Liver (tissue), 9 donors: ENCODE data around the gene TUSC2. TPM values are rescaled to one million over a fixed set of nuclear protein-coding genes. Genes with fewer than 3 reads are reported as not detected.

Source experiments
- DNase-seq: peaks from one replicate; pipeline ENCODE4 v3.0.0-alpha.2; 2017; ENCODE audit warnings: low spot score
- H3K27ac ChIP-seq, 2 donors: one replicate each; pipeline ENCODE4 v1.7.0; 2013; ENCODE audit warnings: inconsistent platforms in 2 of 2, low read length in 2 of 2, control low read depth in 1 of 2, low read depth in 1 of 2, mild to moderate bottlenecking in 1 of 2
- H3K27me3 ChIP-seq, 4 donors: one replicate each; pipeline versions ENCODE4 v1.6.1 to v1.7.0; 2013; ENCODE audit warnings: low read length in 3 of 4, inconsistent platforms in 1 of 4, mild to moderate bottlenecking in 1 of 4, moderate library complexity in 1 of 4; ENCODE audit not compliant: control insufficient read depth in 4 of 4, insufficient read depth in 4 of 4
- H3K36me3 ChIP-seq, 4 donors: one replicate each; pipeline versions ENCODE4 v1.6.1 to v1.7.0; 2013; ENCODE audit warnings: low read length in 3 of 4, mild to moderate bottlenecking in 3 of 4, low read depth in 1 of 4, moderate library complexity in 1 of 4; ENCODE audit not compliant: control insufficient read depth in 4 of 4, insufficient read depth in 3 of 4
- H3K4me1 ChIP-seq, 4 donors: one replicate each; pipeline versions ENCODE4 v1.6.1 to v1.7.0; 2013; ENCODE audit warnings: low read length in 3 of 4, mild to moderate bottlenecking in 3 of 4, moderate library complexity in 1 of 4; ENCODE audit not compliant: control insufficient read depth in 4 of 4, insufficient read depth in 4 of 4
- H3K4me3 ChIP-seq, 3 donors: one replicate each; pipeline versions ENCODE4 v1.6.1 to v1.7.0; 2013; ENCODE audit warnings: low read length in 3 of 3, control low read depth in 1 of 3, low read depth in 1 of 3, mild to moderate bottlenecking in 1 of 3
- H3K9ac ChIP-seq, 2 donors: one replicate each; pipeline ENCODE4 v1.7.0; 2013; ENCODE audit warnings: low read length in 2 of 2, mild to moderate bottlenecking in 2 of 2, moderate library complexity in 2 of 2, control low read depth in 1 of 2, low read depth in 1 of 2
- H3K9me3 ChIP-seq, 4 donors: one replicate each; pipeline versions ENCODE4 v1.6.1 to v1.7.0; 2013; ENCODE audit warnings: low read length in 3 of 4; ENCODE audit not compliant: control insufficient read depth in 4 of 4
- ATF3 ChIP-seq: IDR thresholded peaks from 2 replicates; pipeline ENCODE4 v1.6.1; 2016; ENCODE audit warnings: antibody characterized with exemption
- CTCF ChIP-seq: fragments of 150-350 bp; IDR thresholded peaks from 2 replicates; pipeline ENCODE4 v1.5.1; 2017; ENCODE audit warnings: improper control_type of control experiment, low read depth, low read length; ENCODE audit not compliant: missing input control
- EGR1 ChIP-seq, 2 donors: IDR thresholded peaks; 2 replicates each; pipeline ENCODE4 v1.6.1; 2016 to 2018; ENCODE audit warnings: antibody characterized with exemption in 2 of 2, low read depth in 2 of 2
- FOXA1 ChIP-seq: IDR thresholded peaks from 2 replicates; pipeline ENCODE4 v1.6.1; 2016; ENCODE audit warnings: antibody characterized with exemption
- FOXA2 ChIP-seq: IDR thresholded peaks from 2 replicates; pipeline ENCODE4 v1.6.1; 2016; ENCODE audit warnings: antibody characterized with exemption
- GABPA ChIP-seq, 2 donors: IDR thresholded peaks in 1 of 2; conservative IDR thresholded peaks in 1 of 2; 2 replicates each; pipeline ENCODE4 v1.6.1; 2016; ENCODE audit warnings: antibody characterized with exemption in 2 of 2, mild to moderate bottlenecking in 1 of 2, moderate library complexity in 1 of 2
- HNF4A ChIP-seq, 2 donors: conservative IDR thresholded peaks; 2 replicates each; pipeline ENCODE4 v1.6.1; 2016; ENCODE audit warnings: antibody characterized with exemption in 2 of 2, mild to moderate bottlenecking in 2 of 2
- HNF4G ChIP-seq: IDR thresholded peaks from 2 replicates; pipeline ENCODE4 v1.6.1; 2016; ENCODE audit warnings: antibody characterized with exemption
- JUND ChIP-seq, 2 donors: IDR thresholded peaks; 2 replicates each; pipeline ENCODE4 v1.6.1; 2016; ENCODE audit warnings: antibody characterized with exemption in 2 of 2
- MAX ChIP-seq: IDR thresholded peaks from 2 replicates; pipeline ENCODE4 v1.6.1; 2016; ENCODE audit warnings: antibody characterized with exemption
- NR2F2 ChIP-seq: IDR thresholded peaks from 2 replicates; pipeline ENCODE4 v1.6.1; 2016; ENCODE audit warnings: antibody characterized with exemption
- RAD21 ChIP-seq, 2 donors: IDR thresholded peaks; 2 replicates each; pipeline ENCODE4 v1.6.1; 2016; ENCODE audit warnings: antibody characterized with exemption in 2 of 2, mild to moderate bottlenecking in 2 of 2
- REST ChIP-seq: IDR thresholded peaks from 2 replicates; pipeline ENCODE4 v1.6.1; 2016; ENCODE audit warnings: antibody characterized with exemption, mild to moderate bottlenecking
- RXRA ChIP-seq, 2 donors: IDR thresholded peaks; 2 replicates each; pipeline ENCODE4 v1.6.1; 2017 to 2018; ENCODE audit warnings: antibody characterized with exemption in 2 of 2, mild to moderate bottlenecking in 1 of 2
- SP1 ChIP-seq: IDR thresholded peaks from 2 replicates; pipeline ENCODE4 v1.6.1; 2018; ENCODE audit warnings: antibody characterized with exemption, mild to moderate bottlenecking
- TAF1 ChIP-seq: conservative IDR thresholded peaks from 2 replicates; pipeline ENCODE4 v1.6.1; 2016; ENCODE audit warnings: antibody characterized with exemption, mild to moderate bottlenecking
- YY1 ChIP-seq: IDR thresholded peaks from 2 replicates; pipeline ENCODE4 v1.6.1; 2016; ENCODE audit warnings: antibody characterized with exemption, mild to moderate bottlenecking
- ZBTB33 ChIP-seq: IDR thresholded peaks from 2 replicates; pipeline ENCODE4 v1.6.1; 2016; ENCODE audit warnings: antibody characterized with exemption
- WGBS: extraction: QIAGEN DNeasy Blood & Tissue Kit; methylation state at CpG from one replicate; pipeline ENCODE4 v1.1.7; 2013; 5-methylcytosine and 5-hydroxymethylcytosine counted together
- polyA plus RNA-seq, 2 donors: library from polyadenylated mRNA; stranded (reverse) in 1 of 2; unstranded in 1 of 2; fragments of 200-250 nt in 1 of 2; fragments of >200 nt in 1 of 2; fragmentation: Nextera tagmentation in 1 of 2; extraction: Ambion mirVana in 1 of 2; gene quantifications; one replicate each; pipeline versions ENCODE4 v1.2.1 to v1.2.3, GENCODE V29; 2013 to 2015
- total RNA-seq, 2 donors: library from RNA; depleted of rRNA; stranded (reverse); fragments of >200 nt; gene quantifications; one replicate each; pipeline ENCODE4 v1.2.3, GENCODE V29; 2014
- donor health status: healthy.
- donor health status: healthy.
- donor health status: healthy.
- donor health status: healthy.
- donor health status: healthy.

The TUSC2 gene
- total and polyA plus RNA-seq, 4 donors: 12.7 to 37.7 (median 21.7) TPM

GRCh38 chr3:50365842-50366220 lies 37.8 kb upstream of the TUSC2 start:
- Histone ChIP-seq H3K9me3 (no peaks in the 10 kb centered on the region), H3K27ac (no peak overlapping the region), H3K4me1 (peaks cover 0 to 10% (median 6%) of the 10 kb centered on the region in 4 donors), H3K4me3 (no peak overlapping the region), H3K27me3 (peaks cover 0 to 2% (median 0%) of the 10 kb centered on the region in 4 donors), H3K36me3 (no peaks in the 10 kb centered on the region), H3K9ac (no peak overlapping the region)
- DNase-seq: no peak
- 83% methylated on average over 5 of the region's 5 CpGs for WGBS
- no peak for TF ChIP-seq RXRA (IDR thresholded peaks at IDR 0.05)
- no peak for TF ChIP-seq HNF4A (conservative IDR thresholded peaks at IDR 0.05)
- TF ChIP-seq NR2F2: no peak
- no peak for TF ChIP-seq ZBTB33
- no peak for TF ChIP-seq JUND (IDR thresholded peaks at IDR 0.05)
- no peak for TF ChIP-seq GABPA (IDR thresholded peaks at IDR 0.05 in 1 of 2, conservative IDR thresholded peaks at IDR 0.05 in 1 of 2)
- TF ChIP-seq HNF4G: no peak
- TF ChIP-seq REST: no peak
- TF ChIP-seq FOXA2: no peak
- TF ChIP-seq RAD21 (IDR thresholded peaks at IDR 0.05): no peak
- TF ChIP-seq ATF3: no peak
- TF ChIP-seq EGR1 (IDR thresholded peaks at IDR 0.05; ENCODE audit: low read depth in 2 of 2): no peak
- TF ChIP-seq SP1: no peak
- no peak for TF ChIP-seq TAF1
- TF ChIP-seq CTCF: no peak
- no peak for TF ChIP-seq YY1
- TF ChIP-seq FOXA1: no peak
- no peak for TF ChIP-seq MAX
